ENCODE results near the gene GMDS.

GMDS gene

GRCh38 chr6:1940381-1940780 is 305.0 kb downstream of the GMDS start:
- no peak overlapping the region for H3K4me2 ChIP-seq (ENCODE audit: low read length)

GRCh38 chr6:1933292-1933691 is 312.1 kb downstream of the GMDS start:
- no peaks in the 10 kb centered on the region for H3K4me1 ChIP-seq (ENCODE audit: low read length)
- no peaks in the 10 kb centered on the region for H3K79me2 ChIP-seq (ENCODE audit: low read length)
- H4K20me1 ChIP-seq (ENCODE audit: insufficient read depth, low read length): no peaks in the 10 kb centered on the region
- TF ChIP-seq CTCF (IDR thresholded peaks at IDR 0.05; ENCODE audit: low read depth, low read length) (no peak), EZH2phosphoT487 (IDR thresholded peaks at IDR 0.05; ENCODE audit: low read depth) (no peak)
- no peak overlapping the region for H2AFZ ChIP-seq (ENCODE audit: low read depth, low read length)
- no peak overlapping the region for H3K27ac ChIP-seq (ENCODE audit: low read length)
- no peaks in the 10 kb centered on the region for H3K9me3 ChIP-seq (ENCODE audit: insufficient read depth, low read length)
- no peak overlapping the region for H3K9ac ChIP-seq (ENCODE audit: low read length)
- no peak overlapping the region for H3K4me2 ChIP-seq (ENCODE audit: low read length)
- no peaks in the 10 kb centered on the region for H3K27me3 ChIP-seq (ENCODE audit: low read depth, low read length)
- H3K36me3 ChIP-seq (replicated peaks; ENCODE audit: low read depth, low read length): no peaks in the 10 kb centered on the region
- H3K4me3 ChIP-seq (ENCODE audit: low read length): no peak overlapping the region

More at GRCh38 chr6:1940381-1940780, 305.0 kb downstream of the GMDS start:
- Histone ChIP-seq H4K20me1 (ENCODE audit: insufficient read depth, low read length) (no peaks in the 10 kb centered on the region), H3K79me2 (ENCODE audit: low read length) (no peaks in the 10 kb centered on the region), H3K9ac (ENCODE audit: low read length) (no peak overlapping the region), H3K4me1 (ENCODE audit: low read length) (peaks cover 18% of the 10 kb centered on the region), H3K4me3 (ENCODE audit: low read length) (no peak overlapping the region), H3K27ac (ENCODE audit: low read length) (no peak overlapping the region), H3K36me3 (replicated peaks; ENCODE audit: low read depth, low read length) (no peaks in the 10 kb centered on the region), H3K9me3 (ENCODE audit: insufficient read depth, low read length) (no peaks in the 10 kb centered on the region), H2AFZ (ENCODE audit: low read depth, low read length) (no peak overlapping the region), H3K27me3 (ENCODE audit: low read depth, low read length) (no peaks in the 10 kb centered on the region)
- no peak for TF ChIP-seq CTCF (IDR thresholded peaks at IDR 0.05; ENCODE audit: low read depth, low read length)
- TF ChIP-seq EZH2phosphoT487 (IDR thresholded peaks at IDR 0.05; ENCODE audit: low read depth): no peak

GRCh38 chr6:1931817-1932216 is 313.6 kb downstream of the GMDS start:
- H3K9me3 ChIP-seq (ENCODE audit: insufficient read depth, low read length): no peaks in the 10 kb centered on the region
- no peaks in the 10 kb centered on the region for H4K20me1 ChIP-seq (ENCODE audit: insufficient read depth, low read length)
- no peaks in the 10 kb centered on the region for H3K4me1 ChIP-seq (ENCODE audit: low read length)
- no peak for TF ChIP-seq EZH2phosphoT487 (IDR thresholded peaks at IDR 0.05; ENCODE audit: low read depth)
- no peak for TF ChIP-seq CTCF (IDR thresholded peaks at IDR 0.05; ENCODE audit: low read depth, low read length)
- no peak overlapping the region for H3K4me2 ChIP-seq (ENCODE audit: low read length)
- no peak overlapping the region for H3K27ac ChIP-seq (ENCODE audit: low read length)
- H3K79me2 ChIP-seq (ENCODE audit: low read length): no peaks in the 10 kb centered on the region
- H3K27me3 ChIP-seq (ENCODE audit: low read depth, low read length): no peaks in the 10 kb centered on the region
- no peak overlapping the region for H2AFZ ChIP-seq (ENCODE audit: low read depth, low read length)
- H3K36me3 ChIP-seq (replicated peaks; ENCODE audit: low read depth, low read length): no peaks in the 10 kb centered on the region
- no peak overlapping the region for H3K4me3 ChIP-seq (ENCODE audit: low read length)
- H3K9ac ChIP-seq (ENCODE audit: low read length): no peak overlapping the region

GRCh38 chr6:1930356-1930755 is 315.0 kb downstream of the GMDS start:
- Histone ChIP-seq H3K27me3 (ENCODE audit: low read depth, low read length) (no peaks in the 10 kb centered on the region), H3K36me3 (replicated peaks; ENCODE audit: low read depth, low read length) (no peaks in the 10 kb centered on the region), H2AFZ (ENCODE audit: low read depth, low read length) (no peak overlapping the region), H3K9ac (ENCODE audit: low read length) (no peak overlapping the region), H4K20me1 (ENCODE audit: insufficient read depth, low read length) (no peaks in the 10 kb centered on the region), H3K4me3 (ENCODE audit: low read length) (no peak overlapping the region), H3K79me2 (ENCODE audit: low read length) (no peaks in the 10 kb centered on the region), H3K27ac (ENCODE audit: low read length) (no peak overlapping the region), H3K4me1 (ENCODE audit: low read length) (no peaks in the 10 kb centered on the region), H3K4me2 (ENCODE audit: low read length) (no peak overlapping the region), H3K9me3 (ENCODE audit: insufficient read depth, low read length) (no peaks in the 10 kb centered on the region)
- TF ChIP-seq EZH2phosphoT487 (IDR thresholded peaks at IDR 0.05; ENCODE audit: low read depth) (no peak), CTCF (IDR thresholded peaks at IDR 0.05; ENCODE audit: low read depth, low read length) (no peak)

Data from OCI-LY3 (cell line).